Measurements from ENCODE around the gene LIMA1.
"Not testable (repeated sequence)": the region's sequence is repeated elsewhere in the genome, so short reads cannot be mapped to it uniquely, and the experiment has no call there.

The LIMA1 gene

DNA sequence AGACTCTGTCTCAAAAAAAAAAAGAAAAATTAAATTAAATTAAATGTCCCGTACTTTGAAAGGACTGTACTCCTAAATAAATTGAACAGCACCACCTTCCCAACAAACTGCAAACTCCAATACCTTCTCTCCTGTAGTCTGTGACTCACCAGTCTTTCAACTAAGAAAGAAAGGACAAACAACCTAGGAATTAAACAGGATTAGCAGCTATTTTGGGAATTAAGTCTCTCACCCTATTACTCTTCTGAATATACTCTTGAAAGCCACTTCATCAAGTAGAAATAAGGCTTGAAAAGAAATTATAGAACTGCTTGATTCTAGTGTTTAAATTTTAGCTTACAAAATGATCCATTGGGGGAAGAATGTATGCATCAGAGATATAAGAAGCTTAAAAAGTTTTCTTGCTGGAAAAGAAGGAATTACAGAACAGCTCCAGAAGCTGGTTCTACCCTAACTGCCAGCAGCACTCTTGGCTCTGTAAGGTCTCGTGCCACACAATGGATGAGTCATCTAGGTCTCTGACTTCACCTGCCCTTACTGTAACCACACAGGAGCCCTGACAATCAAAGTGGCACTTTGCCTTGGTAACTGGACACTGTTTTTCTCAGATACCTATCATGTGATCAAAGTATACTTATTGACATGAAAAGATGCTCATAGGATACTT, 59.2 kb downstream of the LIMA1 start:
- H3K4me3 ChIP-seq (ENCODE audit: low read depth, low read length), result no peak overlapping the region; the same call in 1 of the 2 replicates
- TF ChIP-seq, protein P1, sequence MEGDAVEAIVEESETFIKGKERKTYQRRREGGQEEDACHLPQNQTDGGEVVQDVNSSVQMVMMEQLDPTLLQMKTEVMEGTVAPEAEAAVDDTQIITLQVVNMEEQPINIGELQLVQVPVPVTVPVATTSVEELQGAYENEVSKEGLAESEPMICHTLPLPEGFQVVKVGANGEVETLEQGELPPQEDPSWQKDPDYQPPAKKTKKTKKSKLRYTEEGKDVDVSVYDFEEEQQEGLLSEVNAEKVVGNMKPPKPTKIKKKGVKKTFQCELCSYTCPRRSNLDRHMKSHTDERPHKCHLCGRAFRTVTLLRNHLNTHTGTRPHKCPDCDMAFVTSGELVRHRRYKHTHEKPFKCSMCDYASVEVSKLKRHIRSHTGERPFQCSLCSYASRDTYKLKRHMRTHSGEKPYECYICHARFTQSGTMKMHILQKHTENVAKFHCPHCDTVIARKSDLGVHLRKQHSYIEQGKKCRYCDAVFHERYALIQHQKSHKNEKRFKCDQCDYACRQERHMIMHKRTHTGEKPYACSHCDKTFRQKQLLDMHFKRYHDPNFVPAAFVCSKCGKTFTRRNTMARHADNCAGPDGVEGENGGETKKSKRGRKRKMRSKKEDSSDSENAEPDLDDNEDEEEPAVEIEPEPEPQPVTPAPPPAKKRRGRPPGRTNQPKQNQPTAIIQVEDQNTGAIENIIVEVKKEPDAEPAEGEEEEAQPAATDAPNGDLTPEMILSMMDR (IDR thresholded peaks at IDR 0.05; ENCODE audit: low read depth, low read length, missing control alignments), result no peak
- DNase-seq (ENCODE audit: low read depth), result peak; percentile 54

DNA sequence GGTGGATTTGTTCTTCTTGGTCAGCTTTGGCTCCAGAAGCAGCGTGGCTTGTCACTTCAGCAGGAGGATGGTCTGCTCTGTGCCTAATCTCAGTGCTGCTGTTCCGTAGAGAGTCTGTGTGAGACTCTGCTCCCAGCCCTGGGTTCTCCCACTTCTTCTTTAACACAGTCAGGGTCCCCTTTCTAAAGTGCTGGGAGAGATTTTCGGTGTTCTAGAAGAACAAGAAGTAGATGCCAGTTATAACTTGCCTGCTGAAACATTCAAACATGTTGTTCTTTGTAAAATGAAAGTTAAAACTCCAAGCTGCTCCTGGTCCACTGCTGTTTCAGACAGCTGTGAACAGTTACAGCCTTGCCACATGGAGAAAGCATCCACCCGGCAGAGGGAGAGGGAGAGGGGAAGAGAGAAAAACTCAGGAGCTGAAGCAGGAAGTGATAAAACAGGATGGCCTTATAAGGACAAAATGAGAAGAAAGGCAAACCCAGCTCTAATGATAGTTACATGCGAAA, 61.0 kb downstream of the LIMA1 start:
- DNase-seq (ENCODE audit: low read depth), result no peak
- TF ChIP-seq, protein P1 (IDR thresholded peaks at IDR 0.05; ENCODE audit: low read depth, low read length, missing control alignments), result no peak
- peak overlapping the region; percentile 68 for H3K4me3 ChIP-seq (ENCODE audit: low read depth, low read length)

DNA sequence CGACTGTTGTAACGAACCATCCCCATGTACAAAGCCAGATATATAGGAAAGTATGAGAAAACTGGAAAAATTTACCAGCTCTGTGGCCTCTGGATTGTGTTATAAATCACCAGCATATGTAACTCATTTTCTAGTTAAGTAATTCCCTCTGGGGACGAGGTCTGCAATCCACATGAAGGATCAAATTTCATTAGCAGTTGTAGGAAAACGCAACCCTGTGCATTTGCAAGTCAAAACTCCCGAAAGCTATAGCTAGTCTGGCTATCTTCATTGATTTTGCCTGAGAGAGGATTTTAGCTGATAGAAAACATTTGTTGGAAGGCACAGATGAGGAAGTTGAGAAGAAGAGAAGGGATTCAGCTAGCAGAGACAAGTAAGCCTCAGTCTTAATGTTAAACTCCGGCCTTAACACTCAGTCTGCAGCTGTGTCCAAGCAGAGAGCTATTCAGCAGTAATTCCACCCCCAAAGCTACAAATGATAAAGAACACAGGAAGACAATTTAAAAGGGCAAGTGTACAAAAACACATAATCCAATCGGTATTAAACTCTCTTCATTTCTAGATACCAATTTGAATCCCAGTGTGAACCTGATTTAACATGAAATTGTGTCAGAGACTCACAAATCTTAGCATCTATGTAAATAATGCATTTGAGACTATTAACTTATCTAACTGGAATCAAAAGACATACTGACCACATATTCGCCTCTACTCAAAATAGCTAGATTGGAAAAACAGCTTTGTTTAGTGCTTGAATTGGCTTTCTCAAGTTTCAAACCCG, 61.9 kb downstream of the LIMA1 start:
- no peak for DNase-seq (ENCODE audit: low read depth)
- TF ChIP-seq, protein P1 (IDR thresholded peaks at IDR 0.05; ENCODE audit: low read depth, low read length, missing control alignments), result no peak
- H3K4me3 ChIP-seq (ENCODE audit: low read depth, low read length), result peak overlapping the region; percentile 68

DNA sequence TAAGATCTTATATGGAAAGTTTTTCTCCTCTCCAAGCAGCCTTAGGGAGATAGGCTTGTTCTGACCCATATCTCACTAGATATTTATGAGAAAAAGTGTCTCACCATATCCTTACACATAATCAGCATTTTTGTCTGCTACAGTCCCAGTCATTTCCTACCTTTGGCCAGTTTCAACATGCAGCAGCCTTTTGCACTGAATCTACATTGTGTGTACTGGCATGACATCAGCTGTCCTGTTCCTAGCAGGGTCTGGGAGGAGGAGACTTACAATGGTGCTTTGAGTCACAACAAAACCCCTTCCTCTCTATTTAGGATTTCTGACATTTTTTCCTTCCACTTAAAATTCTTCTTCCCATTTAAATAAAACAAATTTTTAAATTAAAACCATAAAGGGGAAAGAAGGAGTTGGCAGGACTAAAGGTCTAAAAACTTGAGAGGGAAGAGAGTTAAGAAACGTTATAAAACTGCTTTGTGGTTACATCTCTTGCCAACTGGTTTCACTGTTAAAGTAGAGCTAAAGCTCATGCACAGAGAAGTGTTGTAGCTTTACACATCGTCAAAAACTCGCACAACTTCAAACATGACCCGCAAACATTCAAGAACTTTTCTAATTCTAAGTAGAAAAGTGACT, 62.8 kb downstream of the LIMA1 start:
- TF ChIP-seq, protein P1 (IDR thresholded peaks at IDR 0.05; ENCODE audit: low read depth, low read length, missing control alignments), result no peak
- DNase-seq (ENCODE audit: low read depth), result peak; percentile 54

DNA sequence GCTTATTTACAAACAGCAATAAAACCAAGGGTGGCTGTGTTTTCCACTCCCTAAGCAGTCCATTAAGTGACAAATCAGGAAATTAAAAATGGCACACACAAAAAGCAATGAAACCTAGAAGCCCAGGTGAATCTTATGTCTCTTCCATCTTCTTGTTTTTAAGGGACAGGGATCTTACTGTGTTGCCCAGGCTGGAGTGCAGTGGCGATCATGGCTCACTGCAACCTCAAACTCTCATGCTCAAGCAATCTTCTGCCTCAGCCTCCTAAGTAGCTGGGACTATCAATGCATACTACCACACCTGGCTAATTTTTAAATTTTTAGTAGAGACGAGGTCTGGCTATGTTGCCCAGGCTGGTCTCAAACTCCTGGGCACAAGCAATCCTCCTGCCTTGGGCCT, 63.8 kb downstream of the LIMA1 start:
- DNase-seq (ENCODE audit: low read depth), result no peak
- H3K4me3 ChIP-seq (ENCODE audit: low read depth, low read length), result peak overlapping the region; percentile 68; the same call in 1 of the 2 replicates
- TF ChIP-seq, protein P1 (IDR thresholded peaks at IDR 0.05; ENCODE audit: low read depth, low read length, missing control alignments), result no peak

More for the DNA sequence above, 62.8 kb downstream of the LIMA1 start:
- peak overlapping the region; percentile 68 for H3K4me3 ChIP-seq (ENCODE audit: low read depth, low read length)

DNA sequence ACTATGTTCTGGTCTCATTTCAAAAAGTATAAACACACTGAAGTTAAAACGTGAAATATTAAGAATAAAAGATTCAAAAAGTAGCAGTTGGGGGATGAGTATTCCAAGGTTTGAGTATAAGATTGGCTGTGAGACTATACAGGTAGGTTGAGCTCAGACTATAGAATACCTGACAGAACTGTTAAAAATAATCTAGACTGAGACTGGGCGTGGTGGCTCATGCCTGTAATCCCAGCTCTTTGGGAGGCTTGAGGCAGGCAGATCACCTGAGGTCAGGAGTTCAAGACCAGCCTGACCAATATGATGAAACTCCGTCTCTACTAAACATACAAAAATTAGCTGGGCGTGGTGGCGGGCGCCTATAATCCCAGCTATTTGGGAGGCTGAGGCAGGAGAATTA, 64.3 kb downstream of the LIMA1 start:
- H3K4me3 ChIP-seq (ENCODE audit: low read depth, low read length); DNase-seq (ENCODE audit: low read depth): not testable (repeated sequence)

DNA sequence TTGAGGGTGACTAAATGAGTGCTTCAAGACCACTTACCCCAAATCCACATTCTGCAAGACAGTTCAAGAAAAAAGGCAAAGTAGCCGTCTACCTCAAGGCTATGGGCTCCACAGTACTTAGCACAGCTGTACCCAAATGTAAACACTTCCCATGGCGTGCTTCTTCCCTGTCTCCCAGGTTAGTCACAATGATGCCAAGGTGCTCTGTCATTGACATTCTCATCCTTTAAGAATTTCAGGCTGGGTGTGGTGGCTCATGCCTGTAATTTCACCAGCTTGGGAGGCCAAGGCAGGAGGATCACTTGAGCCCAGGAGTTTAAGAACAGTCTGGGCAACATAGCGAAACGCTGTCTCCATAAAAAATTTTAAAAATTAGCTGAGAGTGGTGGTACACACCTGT, 64.9 kb downstream of the LIMA1 start:
- H3K4me3 ChIP-seq (ENCODE audit: low read depth, low read length), result no peak overlapping the region
- DNase-seq (ENCODE audit: low read depth), result no peak
- TF ChIP-seq, protein P1 (IDR thresholded peaks at IDR 0.05; ENCODE audit: low read depth, low read length, missing control alignments), result no peak
